Large intestine (tissue), 1 donor: ENCODE data around the gene CLPTM1. TPM values are rescaled to one million over a fixed set of nuclear protein-coding genes. Genes with fewer than 3 reads are reported as not detected.

Source experiments
- polyA plus RNA-seq: library from polyadenylated mRNA; unstranded; fragments of 120-200 nt; gene quantifications from one replicate; pipeline ENCODE4 v1.2.1, GENCODE V29; 2013

The CLPTM1 gene
- polyA plus RNA-seq, 1 donor, result 91.6 TPM

Other genes with a start within 250 kb of the CLPTM1 start
- gene BCL3, start 206.7 kb upstream of the CLPTM1 start, polyA plus RNA-seq, result 60.2 TPM
- gene CBLC, start 177.5 kb upstream of the CLPTM1 start, polyA plus RNA-seq, result 49.5 TPM
- gene BCAM, start 146.3 kb upstream of the CLPTM1 start, polyA plus RNA-seq, result 154 TPM
- 135 TPM for gene NECTIN2, start 109.1 kb upstream of the CLPTM1 start, polyA plus RNA-seq
- 37.2 TPM for gene TOMM40, start 64.1 kb upstream of the CLPTM1 start, polyA plus RNA-seq
- gene APOE, start 49.6 kb upstream of the CLPTM1 start, polyA plus RNA-seq, result 77.8 TPM
- gene APOC1, start 40.8 kb upstream of the CLPTM1 start, polyA plus RNA-seq, result 11.3 TPM
- not detected for gene APOC4, start 13.1 kb upstream of the CLPTM1 start, polyA plus RNA-seq
- 186 TPM for gene APOC2, start 9.3 kb upstream of the CLPTM1 start, polyA plus RNA-seq
- gene RELB, start 46.1 kb downstream of the CLPTM1 start, polyA plus RNA-seq, result 8.4 TPM
- gene CLASRP, start 83.7 kb downstream of the CLPTM1 start, polyA plus RNA-seq, result 81.6 TPM
- gene ZNF296, start 121.1 kb downstream of the CLPTM1 start, polyA plus RNA-seq, result 6.6 TPM
- gene GEMIN7, start 123.9 kb downstream of the CLPTM1 start, polyA plus RNA-seq, result 23.5 TPM
- gene PPP1R37, start 137.8 kb downstream of the CLPTM1 start, polyA plus RNA-seq, result 40.3 TPM
- 0.15 TPM for gene NKPD1, start 205.6 kb downstream of the CLPTM1 start, polyA plus RNA-seq
- 50.2 TPM for gene TRAPPC6A, start 222.9 kb downstream of the CLPTM1 start, polyA plus RNA-seq
- 12.1 TPM for gene BLOC1S3, start 223.4 kb downstream of the CLPTM1 start, polyA plus RNA-seq